Measurements from ENCODE around the gene GGCT. TPM values are rescaled to one million over a fixed set of nuclear protein-coding genes. Genes with fewer than 3 reads are reported as not detected.
"Not testable (repeated sequence)": the region's sequence is repeated elsewhere in the genome, so short reads cannot be mapped to it uniquely, and the experiment has no call there.

Gene GGCT
- polyA plus RNA-seq, 2 of the 4 experiments (the other 2 are of a cell fraction): 69.7 to 79.6 TPM

DNA sequence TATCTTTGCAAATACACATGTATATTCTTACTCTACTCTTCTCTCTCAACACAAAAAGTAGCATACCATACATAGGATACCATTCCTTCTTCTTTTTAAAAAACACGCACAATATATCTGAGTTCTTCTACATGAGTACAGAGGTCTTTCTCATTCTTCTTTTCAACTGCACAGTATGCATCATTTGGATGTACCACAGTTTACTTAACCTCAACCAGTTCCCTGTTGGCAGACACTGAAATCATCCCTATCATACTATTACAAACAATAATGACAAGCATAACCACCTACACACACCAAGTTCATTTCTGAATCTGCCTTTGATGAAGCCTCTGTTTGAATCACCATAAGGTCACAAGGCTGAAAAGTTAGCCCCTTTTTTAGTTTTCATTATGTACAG lies 25.7 kb upstream of the GGCT start:
- no peak for TF ChIP-seq NR3C1 (IDR thresholded peaks at IDR 0.05)
- TF ChIP-seq FOSB (CRISPR knock-in tag; IDR thresholded peaks at IDR 0.05): no peak
- no peak for TF ChIP-seq PHF8 (IDR thresholded peaks at IDR 0.05; ENCODE audit: borderline replicate concordance, low read depth)
- no peak for TF ChIP-seq ZNF302 (CRISPR knock-in tag; IDR thresholded peaks at IDR 0.05)
- TF ChIP-seq, protein P1, sequence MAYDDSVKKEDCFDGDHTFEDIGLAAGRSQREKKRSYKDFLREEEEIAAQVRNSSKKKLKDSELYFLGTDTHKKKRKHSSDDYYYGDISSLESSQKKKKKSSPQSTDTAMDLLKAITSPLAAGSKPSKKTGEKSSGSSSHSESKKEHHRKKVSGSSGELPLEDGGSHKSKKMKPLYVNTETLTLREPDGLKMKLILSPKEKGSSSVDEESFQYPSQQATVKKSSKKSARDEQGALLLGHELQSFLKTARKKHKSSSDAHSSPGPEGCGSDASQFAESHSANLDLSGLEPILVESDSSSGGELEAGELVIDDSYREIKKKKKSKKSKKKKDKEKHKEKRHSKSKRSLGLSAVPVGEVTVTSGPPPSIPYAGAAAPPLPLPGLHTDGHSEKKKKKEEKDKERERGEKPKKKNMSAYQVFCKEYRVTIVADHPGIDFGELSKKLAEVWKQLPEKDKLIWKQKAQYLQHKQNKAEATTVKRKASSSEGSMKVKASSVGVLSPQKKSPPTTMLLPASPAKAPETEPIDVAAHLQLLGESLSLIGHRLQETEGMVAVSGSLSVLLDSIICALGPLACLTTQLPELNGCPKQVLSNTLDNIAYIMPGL (CRISPR knock-in tag; IDR thresholded peaks at IDR 0.05; ENCODE audit: borderline replicate concordance): no peak
- TF ChIP-seq BHLHE40 (IDR thresholded peaks at IDR 0.05; ENCODE audit: low read depth, low read length): no peak
- no peak for TF ChIP-seq SREBF2 (IDR thresholded peaks at IDR 0.05)
- TF ChIP-seq FOSL2 (IDR thresholded peaks at IDR 0.05): no peak
- TF ChIP-seq FOSL2 (CRISPR knock-in tag; IDR thresholded peaks at IDR 0.05): no peak
- no peak overlapping the region for H3K4me3 ChIP-seq
- FAIRE-seq (no peak), DNase-seq (ENCODE audit: low read depth in 1 of 2, low spot score in 1 of 2) (no peak), ATAC-seq (no peak)
- no peaks in the 10 kb centered on the region for H3K9me3 ChIP-seq
- no peaks in the 10 kb centered on the region; the same call in 2 of the 3 replicates for H3K4me1 ChIP-seq
- H3K27ac ChIP-seq: no peak overlapping the region
- ChIA-PET CTCF (no interaction called here), POLR2A (no interaction called here)
- 95% methylated on average over 1 of the region's 1 CpG for WGBS (ENCODE audit: missing lambda C conversion rate)
- H3K4me2 ChIP-seq: no peak overlapping the region

GRCh38 chr7:30528779-30529178 lies 24.1 kb upstream of the GGCT start:
- POLR2A ChIA-PET: no interaction called here
- DNase-seq (ENCODE audit: low read depth in 1 of 2, low spot score in 1 of 2) (no peak), ATAC-seq (no peak), FAIRE-seq (no peak)
- TF ChIP-seq GATA3 (IDR thresholded peaks at IDR 0.05; ENCODE audit: borderline replicate concordance): no peak
- TF ChIP-seq, protein P2, sequence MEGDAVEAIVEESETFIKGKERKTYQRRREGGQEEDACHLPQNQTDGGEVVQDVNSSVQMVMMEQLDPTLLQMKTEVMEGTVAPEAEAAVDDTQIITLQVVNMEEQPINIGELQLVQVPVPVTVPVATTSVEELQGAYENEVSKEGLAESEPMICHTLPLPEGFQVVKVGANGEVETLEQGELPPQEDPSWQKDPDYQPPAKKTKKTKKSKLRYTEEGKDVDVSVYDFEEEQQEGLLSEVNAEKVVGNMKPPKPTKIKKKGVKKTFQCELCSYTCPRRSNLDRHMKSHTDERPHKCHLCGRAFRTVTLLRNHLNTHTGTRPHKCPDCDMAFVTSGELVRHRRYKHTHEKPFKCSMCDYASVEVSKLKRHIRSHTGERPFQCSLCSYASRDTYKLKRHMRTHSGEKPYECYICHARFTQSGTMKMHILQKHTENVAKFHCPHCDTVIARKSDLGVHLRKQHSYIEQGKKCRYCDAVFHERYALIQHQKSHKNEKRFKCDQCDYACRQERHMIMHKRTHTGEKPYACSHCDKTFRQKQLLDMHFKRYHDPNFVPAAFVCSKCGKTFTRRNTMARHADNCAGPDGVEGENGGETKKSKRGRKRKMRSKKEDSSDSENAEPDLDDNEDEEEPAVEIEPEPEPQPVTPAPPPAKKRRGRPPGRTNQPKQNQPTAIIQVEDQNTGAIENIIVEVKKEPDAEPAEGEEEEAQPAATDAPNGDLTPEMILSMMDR (IDR thresholded peaks at IDR 0.05): no peak
- TF ChIP-seq HDAC2 (IDR thresholded peaks at IDR 0.05): no peak
- no peak for TF ChIP-seq RCOR1 (IDR thresholded peaks at IDR 0.05; ENCODE audit: low read depth, low read length)
- TF ChIP-seq NR3C1 (IDR thresholded peaks at IDR 0.05): no peak
- TF ChIP-seq NFE2L2 (conservative IDR thresholded peaks at IDR 0.05; ENCODE audit: low read length): no peak
- TF ChIP-seq RFX5 (IDR thresholded peaks at IDR 0.05): no peak
- no peak for TF ChIP-seq MAZ (IDR thresholded peaks at IDR 0.05; ENCODE audit: borderline replicate concordance, low read depth, low read length)
- no peak for TF ChIP-seq KDM1A (IDR thresholded peaks at IDR 0.05; ENCODE audit: low read depth)
- no peak for TF ChIP-seq EP300 (IDR thresholded peaks at IDR 0.05)
- TF ChIP-seq KDM5A (IDR thresholded peaks at IDR 0.05): no peak
- TF ChIP-seq MAX (IDR thresholded peaks at IDR 0.05): no peak
- TF ChIP-seq ELK1 (IDR thresholded peaks at IDR 0.05; ENCODE audit: low read depth, low read length): no peak
- TF ChIP-seq MAFK (IDR thresholded peaks at IDR 0.05; ENCODE audit: partially characterized antibody): no peak
- TF ChIP-seq, protein P3, sequence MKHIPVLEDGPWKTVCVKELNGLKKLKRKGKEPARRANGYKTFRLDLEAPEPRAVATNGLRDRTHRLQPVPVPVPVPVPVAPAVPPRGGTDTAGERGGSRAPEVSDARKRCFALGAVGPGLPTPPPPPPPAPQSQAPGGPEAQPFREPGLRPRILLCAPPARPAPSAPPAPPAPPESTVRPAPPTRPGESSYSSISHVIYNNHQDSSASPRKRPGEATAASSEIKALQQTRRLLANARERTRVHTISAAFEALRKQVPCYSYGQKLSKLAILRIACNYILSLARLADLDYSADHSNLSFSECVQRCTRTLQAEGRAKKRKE (CRISPR knock-in tag; IDR thresholded peaks at IDR 0.05; ENCODE audit: low read depth): no peak
- no peak for TF ChIP-seq EHF (CRISPR knock-in tag; IDR thresholded peaks at IDR 0.05)
- no peak for TF ChIP-seq CBX2 (IDR thresholded peaks at IDR 0.05; ENCODE audit: borderline replicate concordance, low read depth)
- Histone ChIP-seq H3K4me3 (no peak overlapping the region), H3K4me2 (no peak overlapping the region), H3K4me1 (peaks cover 7% of the 10 kb centered on the region; the same call in 1 of the 3 replicates), H3K27ac (no peak overlapping the region), H3K9me3 (no peaks in the 10 kb centered on the region)
- CTCF ChIA-PET: interaction anchor here (1.6 kb wide), 1 partner anchor 18 kb away, joined by 5 read pairs; no protein-coding TSS in a partner anchor

- H3K4me3 ChIP-seq; H3K27ac ChIP-seq; H3K4me2 ChIP-seq; POLR2A ChIA-PET; FAIRE-seq; H3K9me3 ChIP-seq; ATAC-seq; DNase-seq (ENCODE audit: low read depth in 1 of 2, low spot score in 1 of 2); H3K4me1 ChIP-seq: not testable (repeated sequence)
- CTCF ChIA-PET: interaction anchor here (1.3 to 1.6 kb wide), 2 partner anchors 17 to 214 kb away, joined by 3 to 5 read pairs; no protein-coding TSS in a partner anchor
- WGBS (ENCODE audit: missing lambda C conversion rate): 63% methylated on average over 1 of the region's 1 CpG
These were observed 22.7 kb upstream of the GGCT start for GRCh38 chr7:30527297-30527696.

Data from A549 (cell line).